ENCODE data around the gene GABBR1.
"Not testable (repeated sequence)": the region's sequence is repeated elsewhere in the genome, so short reads cannot be mapped to it uniquely, and the experiment has no call there.

DNA sequence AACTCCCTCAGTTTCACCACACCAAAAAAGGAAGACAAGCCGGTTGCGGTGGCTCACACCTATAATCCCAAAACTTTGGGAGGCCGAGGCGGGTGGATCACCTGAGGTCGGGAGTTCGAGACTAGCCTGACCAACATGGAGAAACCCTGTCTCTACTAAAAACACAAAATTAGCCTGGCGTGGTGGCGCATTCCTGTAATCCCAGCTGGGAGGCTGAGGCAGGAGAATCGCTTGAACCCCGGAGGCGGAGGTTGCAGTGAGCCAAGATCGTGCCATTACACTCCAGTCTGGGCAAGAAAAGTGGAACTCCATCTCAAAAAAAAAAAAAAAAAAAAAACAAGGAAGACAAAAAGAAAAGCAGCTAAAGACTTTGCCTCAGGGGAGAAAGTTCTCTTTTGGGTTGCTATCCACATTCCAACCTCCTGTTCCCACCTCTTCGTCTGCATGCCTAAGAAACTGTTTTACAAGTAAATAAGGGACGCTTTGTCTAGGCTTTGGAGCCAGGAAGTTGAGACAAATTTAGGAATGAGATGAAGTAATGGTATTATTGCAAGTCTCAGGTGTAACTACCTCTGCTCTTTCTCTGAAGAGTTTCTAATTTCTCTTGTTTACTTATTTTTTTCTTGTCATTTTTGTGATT is 28.6 kb upstream of the GABBR1 start:
- TF ChIP-seq, protein P1, sequence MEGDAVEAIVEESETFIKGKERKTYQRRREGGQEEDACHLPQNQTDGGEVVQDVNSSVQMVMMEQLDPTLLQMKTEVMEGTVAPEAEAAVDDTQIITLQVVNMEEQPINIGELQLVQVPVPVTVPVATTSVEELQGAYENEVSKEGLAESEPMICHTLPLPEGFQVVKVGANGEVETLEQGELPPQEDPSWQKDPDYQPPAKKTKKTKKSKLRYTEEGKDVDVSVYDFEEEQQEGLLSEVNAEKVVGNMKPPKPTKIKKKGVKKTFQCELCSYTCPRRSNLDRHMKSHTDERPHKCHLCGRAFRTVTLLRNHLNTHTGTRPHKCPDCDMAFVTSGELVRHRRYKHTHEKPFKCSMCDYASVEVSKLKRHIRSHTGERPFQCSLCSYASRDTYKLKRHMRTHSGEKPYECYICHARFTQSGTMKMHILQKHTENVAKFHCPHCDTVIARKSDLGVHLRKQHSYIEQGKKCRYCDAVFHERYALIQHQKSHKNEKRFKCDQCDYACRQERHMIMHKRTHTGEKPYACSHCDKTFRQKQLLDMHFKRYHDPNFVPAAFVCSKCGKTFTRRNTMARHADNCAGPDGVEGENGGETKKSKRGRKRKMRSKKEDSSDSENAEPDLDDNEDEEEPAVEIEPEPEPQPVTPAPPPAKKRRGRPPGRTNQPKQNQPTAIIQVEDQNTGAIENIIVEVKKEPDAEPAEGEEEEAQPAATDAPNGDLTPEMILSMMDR (IDR thresholded peaks at IDR 0.05) = not testable (repeated sequence)
- TF ChIP-seq POLR2A (IDR thresholded peaks at IDR 0.05) = not testable (repeated sequence)
